Subcutaneous adipose tissue (tissue), 4 donors: ENCODE measurements around the gene LCE6A. TPM values are rescaled to one million over a fixed set of nuclear protein-coding genes. Genes with fewer than 3 reads are reported as not detected.

ENCODE experiments used
- CTCF ChIP-seq: fragments of 450-650 bp; IDR thresholded peaks from one replicate; pipeline ENCODE4 v1.5.1; 2016; ENCODE audit warnings: low read depth, mild to moderate bottlenecking, control low read depth, antibody characterized with exemption, moderate library complexity
- total RNA-seq, 4 donors: library from RNA; depleted of rRNA; stranded (reverse); fragments of >200 nt; gene quantifications; one replicate each; pipeline ENCODE4 v1.1.0, GENCODE V29; 2016

LCE6A gene
- total RNA-seq, 4 donors from 2014 or later: not detected

GRCh38 chr1:152817309-152817708 lies 25.3 kb upstream of the LCE6A start:
- no peak for TF ChIP-seq CTCF

DNA sequence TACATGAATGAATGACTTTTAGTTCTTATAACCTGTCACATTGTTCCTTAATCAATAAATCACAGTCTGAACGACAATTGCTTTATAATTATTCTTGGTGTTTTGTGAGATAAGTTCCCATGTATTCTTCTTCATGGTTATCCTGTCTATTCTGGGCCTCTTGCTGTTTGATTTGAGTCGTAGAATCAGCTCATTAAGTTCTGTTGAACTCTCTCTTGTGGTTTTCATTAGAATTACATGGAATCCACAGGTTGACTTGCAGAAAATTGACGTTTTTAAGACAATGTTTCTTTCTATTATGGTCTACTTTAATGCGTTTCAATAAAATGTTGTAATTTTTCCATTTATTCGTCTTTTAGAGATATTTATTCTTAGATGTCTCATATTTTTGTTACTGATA lies 19.4 kb upstream of the LCE6A start:
- no peak for TF ChIP-seq CTCF

DNA sequence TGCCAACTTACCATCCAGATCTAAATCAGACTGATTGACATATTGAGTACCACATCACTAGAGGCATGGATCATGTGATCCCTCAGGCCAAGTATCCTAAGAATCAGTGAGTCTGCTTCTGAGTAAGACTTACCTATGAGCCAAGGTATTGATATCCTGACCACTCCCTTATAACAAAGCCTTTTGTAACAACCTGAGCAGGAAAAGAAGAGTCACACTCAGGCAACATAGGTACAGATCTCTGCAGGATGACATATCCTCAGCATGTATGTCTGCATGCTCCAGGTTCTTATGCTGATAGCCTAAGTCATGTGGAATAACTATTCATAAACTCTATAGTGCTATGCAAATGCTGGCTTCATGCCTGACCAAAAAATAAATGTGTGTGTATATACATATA lies 17.7 kb upstream of the LCE6A start:
- TF ChIP-seq CTCF: no peak

GRCh38 chr1:152827173-152827572 lies 15.5 kb upstream of the LCE6A start, which contains the start of gene LCE1A:
Gene LCE1A (plus strand): TSS chr1:152827473. CDS start chr1:152827473, 0 bp downstream.
- TF ChIP-seq CTCF: no peak

DNA sequence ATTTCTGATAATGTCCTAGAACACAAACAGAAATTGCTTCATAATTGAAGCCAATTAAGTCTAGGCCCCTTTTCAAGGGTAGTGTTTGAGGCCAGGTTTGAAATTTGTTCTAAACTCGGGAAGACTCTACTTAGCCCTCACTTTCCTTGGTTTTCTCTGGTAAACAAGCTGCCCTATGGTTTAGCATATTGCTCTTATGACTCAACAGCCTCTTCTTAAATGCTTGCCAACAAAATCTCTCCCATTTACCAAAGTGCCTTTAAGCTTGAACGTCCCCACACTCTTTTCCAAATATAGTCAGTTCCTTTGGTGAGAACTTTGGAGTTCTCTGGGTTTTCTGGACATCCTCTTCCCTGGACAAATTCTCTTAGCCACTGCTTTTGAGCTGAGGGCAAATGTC lies 5.8 kb upstream of the LCE6A start:
- TF ChIP-seq CTCF: no peak

GRCh38 chr1:152855661-152856060 lies 13.0 kb downstream of the LCE6A start:
- no peak for TF ChIP-seq CTCF

DNA sequence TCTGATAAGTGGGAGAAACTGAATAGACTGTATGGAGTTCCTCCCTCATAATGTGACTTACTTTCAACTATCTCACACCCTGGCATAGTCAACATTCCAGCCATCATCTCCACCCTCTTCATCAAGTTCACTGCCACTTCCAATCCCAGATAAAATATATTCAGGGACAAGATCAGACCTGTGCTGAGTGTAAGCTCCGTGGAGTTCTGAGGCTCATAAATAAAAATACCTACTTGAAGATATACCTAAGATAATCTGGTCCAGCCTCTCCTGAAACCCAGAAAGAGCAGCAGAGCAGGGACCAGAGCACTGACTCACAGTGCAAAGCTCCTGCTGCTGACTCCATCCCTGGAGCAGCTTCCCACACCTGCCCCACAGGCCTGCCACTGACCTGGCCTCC lies 15.4 kb downstream of the LCE6A start:
- TF ChIP-seq CTCF: no peak
